ENCODE measurements around the gene GALNS. TPM values are rescaled to one million over a fixed set of nuclear protein-coding genes. Genes with fewer than 3 reads are reported as not detected.

The GALNS gene
- total and polyA plus RNA-seq, 2 of the 8 experiments (the other 6 are each of a cell fraction or from before 2014, with no cell fraction given), result 8.9 to 17.8 TPM

DNA sequence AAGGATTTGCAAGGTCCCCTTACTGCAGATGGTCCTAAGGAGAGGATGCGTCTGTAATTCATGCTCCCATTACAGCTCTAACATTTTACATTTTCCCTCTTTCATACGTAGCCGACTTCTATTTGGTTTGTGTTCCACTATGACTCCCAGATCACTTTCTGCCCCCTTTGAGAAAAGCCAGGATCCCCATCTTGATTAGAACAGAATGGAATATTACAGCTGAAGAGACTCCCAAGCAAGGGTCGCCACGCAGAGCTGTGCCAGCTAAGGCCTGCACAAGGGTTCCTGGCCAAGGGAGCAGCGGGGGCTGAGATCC, 56.5 kb downstream of the GALNS start (continued):
- TF ChIP-seq SP1 (IDR thresholded peaks at IDR 0.05; ENCODE audit: low read depth, low read length) (no peak), BRCA1 (IDR thresholded peaks at IDR 0.05; ENCODE audit: low read depth, low read length) (no peak), YY1 (IDR thresholded peaks at IDR 0.05; ENCODE audit: low read depth, low read length) (no peak), SP4 (IDR thresholded peaks at IDR 0.05; ENCODE audit: low read length) (no peak)
